H1 (cell line): ENCODE measurements around the gene SSTR4. TPM values are rescaled to one million over a fixed set of nuclear protein-coding genes. Genes with fewer than 3 reads are reported as not detected.
A peak's percentile ranks its signal among the peaks of the same experiment; 100 is the strongest.

Experiments
- CTCF ChIA-PET: fragments of 300-600 bp; sonication (Branson Sonifier 250); formaldehyde crosslinking; loops from one replicate; lab custom pipeline; 2021; ENCODE audit not compliant: partially characterized antibody; lab: Charles Lee
- POLR2A ChIA-PET: fragments of 300-600 bp; sonication (Branson Sonifier 250); formaldehyde crosslinking; loops from one replicate; lab custom pipeline; 2021; ENCODE audit warnings: inconsistent platforms; ENCODE audit not compliant: partially characterized antibody; lab: Charles Lee
- DNase-seq, 2 experiments: peaks; one replicate each; pipeline versions ENCODE4 v3.0.0 to v3.0.0-alpha.2; 2010 to 2022; ENCODE audit warnings: low spot score in 2 of 2, low read depth in 1 of 2, mixed read lengths in 1 of 2
- FAIRE-seq: peaks from 2 replicates; lab custom pipeline; 2011; peaks lifted over from hg19 to GRCh38; lab: Jason Lieb, UNC
- H2AFZ ChIP-seq: 2 replicates; pipeline ENCODE4 v1.8.1; 2012; ENCODE audit warnings: low read length, inconsistent platforms
- H2AK5ac ChIP-seq: 2 replicates; pipeline ENCODE4 v1.6.1; 2013; ENCODE audit warnings: low read depth, low read length
- H2BK120ac ChIP-seq: replicated peaks from 2 replicates; pipeline ENCODE3; 2013; ENCODE audit warnings: low read depth, low read length, inconsistent platforms
- H2BK12ac ChIP-seq: 2 replicates; pipeline ENCODE4 v1.6.1; 2013; ENCODE audit warnings: low read depth, low read length
- H2BK15ac ChIP-seq: 2 replicates; pipeline ENCODE4 v1.6.1; 2013; ENCODE audit warnings: low read length
- H2BK20ac ChIP-seq: 2 replicates; pipeline ENCODE4 v1.6.1; 2013; ENCODE audit warnings: low read length
- H2BK5ac ChIP-seq: 2 replicates; pipeline ENCODE4 v1.6.1; 2013; ENCODE audit warnings: low read depth, low read length
- H3K14ac ChIP-seq: 2 replicates; pipeline ENCODE4 v1.6.1; 2013; ENCODE audit warnings: inconsistent platforms; ENCODE audit not compliant: insufficient read length
- H3K18ac ChIP-seq: 2 replicates; pipeline ENCODE4 v1.6.1; 2013; ENCODE audit warnings: low read length; ENCODE audit errors: extremely low read depth
- H3K23ac ChIP-seq: 2 replicates; pipeline ENCODE4 v1.6.1; 2013; ENCODE audit warnings: inconsistent platforms; ENCODE audit not compliant: insufficient read length
- H3K23me2 ChIP-seq: 2 replicates; pipeline ENCODE4 v1.6.1; 2013; ENCODE audit warnings: low read depth, low read length
- H3K27ac ChIP-seq: 2 replicates; pipeline ENCODE4 v1.6.1; 2011; ENCODE audit warnings: low read depth, low read length, inconsistent platforms
- H3K27me3 ChIP-seq, 4 experiments: replicated peaks in 1 of 4; 1 replicate in 1 of 4; 2 replicates in 3 of 4; pipeline versions ENCODE4 v1.6.1 to v1.8.1; 2011 to 2013; ENCODE audit warnings: low read length in 3 of 4, mild to moderate bottlenecking in 3 of 4, inconsistent platforms in 2 of 4, mixed read lengths in 2 of 4, moderate library complexity in 1 of 4; ENCODE audit not compliant: control insufficient read depth in 3 of 4, insufficient read depth in 3 of 4; ENCODE audit errors: extremely low read depth in 1 of 4
- H3K36me3 ChIP-seq, 4 experiments: 2 replicates each; pipeline versions ENCODE4 v1.6.1 to v1.8.1; 2011 to 2013; ENCODE audit warnings: mild to moderate bottlenecking in 4 of 4, low read length in 3 of 4, moderate library complexity in 2 of 4, control low read depth in 1 of 4, inconsistent platforms in 1 of 4; ENCODE audit not compliant: insufficient read depth in 4 of 4, control insufficient read depth in 2 of 4
- H3K4ac ChIP-seq: replicated peaks from 2 replicates; pipeline ENCODE3; 2013; ENCODE audit warnings: low read length, low read depth, mixed read lengths, inconsistent platforms; ENCODE audit not compliant: insufficient read length
- H3K4me1 ChIP-seq, 4 experiments: replicated peaks in 1 of 4; 1 replicate in 1 of 4; 2 replicates in 3 of 4; pipeline versions ENCODE4 v1.6.1 to v1.8.1; 2011 to 2013; ENCODE audit warnings: low read length in 3 of 4, inconsistent platforms in 2 of 4, mixed read lengths in 1 of 4; ENCODE audit not compliant: insufficient read depth in 4 of 4, control insufficient read depth in 3 of 4
- H3K4me2 ChIP-seq, 2 experiments: 2 replicates each; pipeline versions ENCODE4 v1.6.1 to v1.8.1; 2011 to 2013; ENCODE audit warnings: low read depth in 2 of 2, low read length in 2 of 2, control low read depth in 1 of 2, inconsistent platforms in 1 of 2, mild to moderate bottlenecking in 1 of 2; ENCODE audit not compliant: insufficient read depth in 1 of 2
- H3K4me3 ChIP-seq, 4 experiments: fragments of 200-600, 300-600 bp in 1 of 4; sonication (generic), shearing (Covaris generic), sonication (Bioruptor Twin) in 1 of 4; 2 replicates each; pipeline versions ENCODE4 v1.5.1 to v1.8.1; 2011 to 2016; ENCODE audit warnings: low read length in 4 of 4, low read depth in 3 of 4, control low read depth in 2 of 4, inconsistent platforms in 2 of 4, mild to moderate bottlenecking in 2 of 4, mixed read lengths in 1 of 4, moderate library complexity in 1 of 4; ENCODE audit not compliant: insufficient read depth in 2 of 4; ENCODE audit errors: extremely low read depth in 1 of 4
- H3K56ac ChIP-seq: replicated peaks from 2 replicates; pipeline ENCODE3; 2013; ENCODE audit warnings: low read depth, mild to moderate bottlenecking, mixed read lengths, low read length, inconsistent platforms; ENCODE audit not compliant: insufficient read length
- H3K79me1 ChIP-seq: 2 replicates; pipeline ENCODE4 v1.6.1; 2013; ENCODE audit warnings: low read depth, low read length, control low read depth
- H3K79me2 ChIP-seq, 2 experiments: 2 replicates each; pipeline versions ENCODE4 v1.6.1 to v1.8.1; 2012 to 2013; ENCODE audit warnings: low read length in 2 of 2, mild to moderate bottlenecking in 2 of 2, inconsistent platforms in 1 of 2; ENCODE audit not compliant: insufficient read depth in 2 of 2, control insufficient read depth in 1 of 2
- H3K9ac ChIP-seq, 4 experiments: replicated peaks in 1 of 4; 1 replicate in 1 of 4; 2 replicates in 3 of 4; pipeline versions ENCODE4 v1.6.1 to v1.8.1; 2011 to 2013; ENCODE audit warnings: low read depth in 3 of 4, low read length in 3 of 4, control low read depth in 2 of 4, mild to moderate bottlenecking in 2 of 4, moderate library complexity in 2 of 4, inconsistent platforms in 1 of 4; ENCODE audit errors: extremely low read depth in 1 of 4
- H3K9me3 ChIP-seq, 2 experiments: 2 replicates each; pipeline versions ENCODE4 v1.6.1 to v1.8.1; 2012 to 2013; ENCODE audit warnings: mild to moderate bottlenecking in 2 of 2, moderate library complexity in 2 of 2, control low read depth in 1 of 2, inconsistent platforms in 1 of 2, low read depth in 1 of 2, low read length in 1 of 2, mixed read lengths in 1 of 2; ENCODE audit not compliant: insufficient read depth in 2 of 2
- H4K20me1 ChIP-seq, 2 experiments: replicated peaks in 1 of 2; 2 replicates each; pipeline versions ENCODE3 to v1.8.1; 2011 to 2013; ENCODE audit warnings: inconsistent platforms in 2 of 2, low read length in 2 of 2, mild to moderate bottlenecking in 1 of 2; ENCODE audit not compliant: insufficient read depth in 2 of 2, control insufficient read depth in 1 of 2
- H4K5ac ChIP-seq: 2 replicates; pipeline ENCODE4 v1.6.1; 2013; ENCODE audit warnings: low read length, low read depth, mixed read lengths, inconsistent platforms; ENCODE audit not compliant: insufficient read length
- H4K8ac ChIP-seq: 2 replicates; pipeline ENCODE4 v1.8.0; 2013; ENCODE audit warnings: mild to moderate bottlenecking, moderate library complexity, low read length, inconsistent platforms; ENCODE audit not compliant: insufficient read depth; ENCODE audit errors: extremely low read depth
- H4K91ac ChIP-seq: replicated peaks from 2 replicates; pipeline ENCODE3; 2013; ENCODE audit warnings: low read length, mixed read lengths, inconsistent platforms; ENCODE audit not compliant: insufficient read length
- CBX5 ChIP-seq: fragments of 300-800, 300-1000 bp; sonication (generic); IDR thresholded peaks from 2 replicates; pipeline ENCODE4 v1.7.1; 2016; ENCODE audit warnings: antibody characterized with exemption, low read length, low read depth
- GABPA ChIP-seq: IDR thresholded peaks from 2 replicates; pipeline ENCODE4 v1.6.1; 2011; ENCODE audit warnings: mild to moderate bottlenecking, low read length, moderate library complexity, borderline replicate concordance; ENCODE audit not compliant: insufficient read depth
- HDAC2 ChIP-seq, 2 experiments: fragments of 300-600 bp in 1 of 2; sonication (generic) in 1 of 2; IDR thresholded peaks; 2 replicates each; pipeline ENCODE4 v1.6.1; 2011 to 2012; ENCODE audit warnings: low read depth in 2 of 2, low read length in 2 of 2, mild to moderate bottlenecking in 2 of 2, moderate library complexity in 2 of 2, borderline replicate concordance in 1 of 2, inconsistent platforms in 1 of 2
- JUN ChIP-seq: IDR thresholded peaks from 2 replicates; pipeline ENCODE4 v1.6.1; 2011; ENCODE audit warnings: low read depth, mild to moderate bottlenecking, improper control_type of control experiment, low read length
- NANOG ChIP-seq: IDR thresholded peaks from 2 replicates; pipeline ENCODE4 v1.6.1; 2011; ENCODE audit warnings: low read length, low read depth, mild to moderate bottlenecking, inconsistent platforms; ENCODE audit not compliant: insufficient read depth, poor library complexity, severe bottlenecking
- RXRA ChIP-seq: IDR thresholded peaks from 2 replicates; pipeline ENCODE4 v1.6.1; 2011; ENCODE audit warnings: low read depth, mild to moderate bottlenecking, low read length, moderate library complexity; ENCODE audit not compliant: insufficient read depth
- SIX5 ChIP-seq: IDR thresholded peaks from 2 replicates; pipeline ENCODE4 v1.6.1; 2011; ENCODE audit warnings: mild to moderate bottlenecking, low read depth, low read length
- YY1 ChIP-seq: IDR thresholded peaks from 2 replicates; pipeline ENCODE4 v1.6.1; 2011; ENCODE audit warnings: low read depth, mild to moderate bottlenecking, low read length
- WGBS, 2 experiments: shearing (Covaris generic) in 1 of 2; methylation state at CpG; one replicate each; pipeline versions ENCODE4 v1.1.6 to v1.1.7; 2013 to 2015; ENCODE audit warnings: low lambda C conversion rate in 2 of 2, mixed read lengths in 2 of 2, inconsistent platforms in 1 of 2, low coverage in 1 of 2, missing lambda C conversion rate in 1 of 2; ENCODE audit not compliant: insufficient replicate concordance in 2 of 2, insufficient coverage in 1 of 2, insufficient read length in 1 of 2; ENCODE audit errors: extremely low coverage in 1 of 2, missing lambda C conversion rate in 1 of 2; 5-methylcytosine and 5-hydroxymethylcytosine counted together
- polyA plus RNA-seq, 7 experiments: library from polyadenylated mRNA; depleted of rRNA in 3 of 7; stranded (reverse) in 5 of 7; unstranded in 2 of 7; fragments of >200 nt in 5 of 7; fragments of 200-250 nt in 2 of 7; gene quantifications; 1 replicate in 5 of 7; 2 replicates in 1 of 7; 4 replicates in 1 of 7; pipeline versions ENCODE4 v1.2.1 to v1.2.3, GENCODE V29; 2011 to 2013; ENCODE audit warnings: missing spikeins in 2 of 7, mixed read lengths in 2 of 7
- total RNA-seq: library from RNA; stranded (reverse); fragmentation: NEBNext Ultra II Directional; extraction: Animal tissue kit (Norgen Biotek cat#: 25700); gene quantifications from 2 replicates; pipeline ENCODE4 v1.2.1, GENCODE V29; 2021
- TF ChIP-seq, protein P1 (sequence below): IDR thresholded peaks from 2 replicates; pipeline ENCODE4 v1.6.1; 2012; ENCODE audit warnings: inconsistent platforms

SSTR4 gene
- total and polyA plus RNA-seq, 2 of the 8 experiments (the other 6 are each of a cell fraction or from before 2014, with no cell fraction given) = 0.05 TPM; not detected in 1

DNA sequence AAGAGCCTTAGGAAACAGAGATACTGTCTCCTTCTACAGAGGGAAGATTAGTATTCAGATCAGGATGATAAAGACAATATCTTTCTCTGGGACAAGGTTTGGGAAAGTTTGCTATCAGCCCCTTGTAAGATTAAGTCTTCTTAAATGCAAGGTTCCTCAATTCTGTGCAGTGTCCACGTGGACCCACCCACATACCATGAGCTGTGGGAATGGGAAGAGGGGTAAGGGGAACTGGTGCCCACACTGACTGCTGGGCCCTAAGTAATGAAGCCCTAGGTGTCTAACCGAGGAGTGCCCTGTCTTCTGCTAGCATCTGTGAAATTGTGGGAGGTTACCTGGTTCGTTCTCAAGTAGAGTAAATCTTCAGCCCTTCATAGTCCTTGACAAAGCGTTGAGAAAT is 5.8 kb upstream of the SSTR4 start:
- FAIRE-seq (no peak), DNase-seq (no peak)
- Histone ChIP-seq H3K79me2 (no peaks in the 10 kb centered on the region), H2BK15ac (peak overlapping the region; percentile 53; the same call in 1 of the 2 replicates), H2AFZ (no peak overlapping the region), H3K9me3 (no peaks in the 10 kb centered on the region), H4K5ac (no peak overlapping the region), H3K4me3 (no peak overlapping the region), H3K4me1 (no peaks in the 10 kb centered on the region), H2AK5ac (no peak overlapping the region), H4K8ac (no peak overlapping the region), H2BK5ac (no peak overlapping the region), H2BK12ac (no peak overlapping the region), H3K27ac (no peak overlapping the region), H3K27me3 (peaks cover 0 to 17% (median 15%) of the 10 kb centered on the region in 4 experiments; a peak in 6 of 7 replicates), H3K36me3 (no peaks in the 10 kb centered on the region), H3K56ac (no peak overlapping the region), H2BK120ac (no peak overlapping the region), H3K23ac (no peak overlapping the region), H3K79me1 (no peaks in the 10 kb centered on the region), H3K14ac (no peak overlapping the region), H2BK20ac (no peak overlapping the region), H3K4me2 (no peak overlapping the region), H3K9ac (no peak overlapping the region), H3K23me2 (no peaks in the 10 kb centered on the region), H3K4ac (no peak overlapping the region), H3K18ac (no peak overlapping the region), H4K91ac (no peak overlapping the region), H4K20me1 (no peaks in the 10 kb centered on the region)
- 91% methylated on average over 4 of the region's 4 CpGs; no CpG with 5 or more reads in 1 of the 2 experiments for WGBS, 2 experiments
- ChIA-PET CTCF (interaction anchor here (0.6 to 1.2 kb wide), 4 partner anchors 19 to 339 kb away, joined by 3 to 4 read pairs (median 4); no protein-coding TSS in a partner anchor), POLR2A (no interaction called here)
- TF ChIP-seq NANOG = no peak
- no peak for TF ChIP-seq GABPA
- TF ChIP-seq YY1 = no peak
- TF ChIP-seq RXRA = no peak
- TF ChIP-seq CBX5 = no peak
- TF ChIP-seq SIX5 = no peak
- no peak for TF ChIP-seq HDAC2 (IDR thresholded peaks at IDR 0.05; ENCODE audit: borderline replicate concordance in 1 of 2, low read depth in 2 of 2, low read length in 2 of 2)
- TF ChIP-seq, protein P1, sequence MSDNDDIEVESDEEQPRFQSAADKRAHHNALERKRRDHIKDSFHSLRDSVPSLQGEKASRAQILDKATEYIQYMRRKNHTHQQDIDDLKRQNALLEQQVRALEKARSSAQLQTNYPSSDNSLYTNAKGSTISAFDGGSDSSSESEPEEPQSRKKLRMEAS = no peak
- no peak for TF ChIP-seq JUN
